HG02852 (cell line): Measurements from ENCODE around the gene LAMC3.
"Not testable (repeated sequence)": the region's sequence is repeated elsewhere in the genome, so short reads cannot be mapped to it uniquely, and the experiment has no call there.

Source experiments
- ATAC-seq: cut with Tn5 transposase; IDR thresholded peaks from one replicate; pipeline ENCODE4 v1.9.1; 2021; ENCODE audit warnings: mild to moderate bottlenecking, moderate library complexity; ENCODE audit not compliant: unreplicated experiment

Gene LAMC3

DNA sequence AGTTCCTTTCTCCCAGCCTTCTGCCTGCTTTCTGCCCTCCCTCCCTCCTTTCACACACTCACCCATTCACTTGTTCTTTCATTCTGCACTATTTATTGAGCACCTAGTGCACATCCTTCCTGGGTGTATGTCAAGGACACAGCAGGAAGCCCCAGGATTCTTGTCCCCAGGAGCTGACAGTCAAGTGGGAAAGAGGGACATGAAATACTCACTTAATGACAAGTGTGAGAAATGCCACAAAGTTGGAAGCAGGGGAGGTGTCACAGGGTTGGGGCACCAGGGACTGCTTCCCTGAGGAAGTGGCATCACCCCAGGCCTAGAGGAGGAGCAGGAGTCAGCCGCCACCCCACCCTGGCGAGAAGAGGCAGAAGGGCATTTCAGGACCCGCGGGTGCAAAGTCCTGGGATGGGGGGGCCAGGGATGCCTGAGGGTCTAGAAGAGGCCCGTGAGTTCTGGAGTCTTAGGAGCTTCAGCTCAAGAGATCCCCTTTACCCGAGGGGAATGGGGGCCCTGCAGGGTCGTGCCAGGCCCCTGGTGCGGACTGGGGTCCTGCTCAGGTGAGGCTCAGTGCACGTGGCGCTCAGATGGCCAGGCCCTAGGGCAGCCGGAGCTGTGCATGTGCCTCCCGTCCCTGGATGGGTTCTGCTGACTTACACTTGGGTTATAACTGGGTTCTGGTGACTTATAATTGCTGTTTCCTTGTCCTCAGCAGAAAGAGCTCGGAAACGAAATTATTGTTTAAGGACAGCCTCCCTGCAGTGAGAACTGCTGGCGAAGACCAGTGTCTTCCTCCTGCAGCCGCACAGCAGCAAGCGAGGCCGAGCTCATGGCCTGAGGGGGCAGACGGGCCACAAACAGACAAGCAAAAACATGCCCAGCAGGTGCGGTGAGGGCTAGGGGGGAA lies 16.9 kb upstream of the LAMC3 start:
- ATAC-seq: no peak

DNA sequence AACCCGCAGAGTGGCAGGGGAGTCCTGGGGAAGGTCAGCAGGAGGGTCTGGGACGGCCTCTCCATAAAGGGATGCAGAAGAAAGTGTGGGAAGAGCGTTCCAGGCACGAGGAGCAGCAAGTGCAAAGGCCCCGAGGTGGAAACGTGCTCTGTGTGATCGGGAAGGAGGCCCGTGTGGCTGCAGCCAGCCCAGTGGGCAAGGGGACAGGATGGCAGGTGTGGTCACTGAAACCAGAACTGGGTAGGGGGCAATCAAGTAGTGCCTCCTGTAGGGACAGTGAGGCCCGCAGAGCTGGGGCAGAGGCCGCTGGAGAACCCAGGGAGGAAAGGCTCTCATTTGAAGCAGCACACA lies 16.3 kb upstream of the LAMC3 start:
- ATAC-seq: no peak

DNA sequence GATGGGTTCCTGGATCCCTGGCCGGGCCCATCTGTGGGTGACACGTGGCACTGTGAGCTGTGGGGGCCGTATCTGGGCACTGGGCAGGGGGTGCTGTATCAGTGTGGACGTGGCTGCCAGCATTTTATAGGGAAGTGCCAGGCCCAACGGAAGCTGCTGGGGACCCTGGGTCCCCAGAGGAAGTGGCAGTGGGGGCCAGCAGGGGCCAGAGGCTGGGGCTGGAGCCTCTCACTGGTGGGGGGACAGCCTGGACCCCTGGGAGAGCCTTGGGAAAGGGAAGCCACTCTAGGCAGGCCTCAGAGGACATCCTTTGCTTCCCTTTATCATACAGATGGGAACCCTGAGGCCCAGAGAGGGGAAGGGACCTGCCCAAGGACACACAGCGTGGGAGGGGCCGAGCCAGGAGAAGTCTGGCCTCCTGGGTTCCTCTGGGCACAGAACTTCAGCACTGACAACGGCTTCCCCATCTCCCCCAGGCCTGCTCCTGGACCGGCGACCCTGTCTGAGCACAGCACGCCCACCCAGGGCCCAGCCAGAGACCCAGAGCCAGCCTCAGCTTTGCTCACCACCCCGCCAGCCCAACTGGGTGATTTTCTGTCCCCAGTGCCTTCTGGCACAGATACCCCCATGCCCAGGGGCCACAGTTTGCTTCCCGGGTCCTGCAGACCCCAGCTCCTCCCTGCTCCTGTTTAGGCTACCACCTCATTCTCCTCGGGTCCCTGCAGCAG lies 15.5 kb upstream of the LAMC3 start:
- ATAC-seq: no peak

DNA sequence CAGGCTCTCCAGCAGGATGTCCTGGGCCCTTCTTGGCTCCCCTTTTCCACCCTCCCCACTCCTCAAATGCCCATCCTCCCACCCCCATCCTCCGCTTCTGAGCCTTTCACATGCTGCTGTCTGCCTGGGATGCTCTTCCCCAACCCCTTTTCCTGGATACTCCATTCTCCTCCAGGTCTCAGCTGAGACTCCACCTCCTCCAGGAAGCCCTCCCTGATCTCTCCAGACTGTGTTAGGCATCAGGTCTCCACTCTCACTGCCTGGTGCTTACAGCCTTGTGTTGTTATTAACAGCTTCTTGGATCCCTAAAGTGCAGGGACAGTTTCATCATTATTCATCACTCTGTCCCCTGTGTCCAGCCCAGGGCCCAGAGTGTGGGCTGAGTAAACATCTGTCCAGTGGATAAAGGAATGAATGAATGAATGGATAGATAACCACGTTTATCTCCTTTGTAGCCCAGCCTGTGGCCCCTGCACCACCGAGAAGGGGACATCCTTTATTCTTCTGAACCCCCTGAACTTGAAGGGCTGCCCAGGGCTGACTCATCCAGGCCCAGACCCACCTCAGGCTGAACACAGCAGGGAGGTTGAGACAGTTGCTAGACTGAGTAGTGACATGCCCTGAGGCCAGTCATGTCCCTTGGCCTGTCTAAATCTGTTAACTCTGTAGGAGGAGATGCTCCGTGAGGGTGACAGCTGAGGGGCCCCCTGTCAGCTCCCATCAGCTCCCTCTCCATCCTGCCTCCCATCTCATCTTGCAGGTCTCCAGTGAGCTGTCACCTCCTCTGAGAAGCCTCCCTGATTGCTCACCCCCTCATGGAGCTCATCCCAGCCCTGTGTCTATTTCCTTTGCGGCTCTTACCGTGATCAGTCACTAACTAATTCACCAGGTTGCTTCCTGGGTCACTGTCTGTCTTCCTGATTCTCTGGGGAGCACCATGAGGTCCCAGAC lies 14.6 kb upstream of the LAMC3 start:
- ATAC-seq: no peak

DNA sequence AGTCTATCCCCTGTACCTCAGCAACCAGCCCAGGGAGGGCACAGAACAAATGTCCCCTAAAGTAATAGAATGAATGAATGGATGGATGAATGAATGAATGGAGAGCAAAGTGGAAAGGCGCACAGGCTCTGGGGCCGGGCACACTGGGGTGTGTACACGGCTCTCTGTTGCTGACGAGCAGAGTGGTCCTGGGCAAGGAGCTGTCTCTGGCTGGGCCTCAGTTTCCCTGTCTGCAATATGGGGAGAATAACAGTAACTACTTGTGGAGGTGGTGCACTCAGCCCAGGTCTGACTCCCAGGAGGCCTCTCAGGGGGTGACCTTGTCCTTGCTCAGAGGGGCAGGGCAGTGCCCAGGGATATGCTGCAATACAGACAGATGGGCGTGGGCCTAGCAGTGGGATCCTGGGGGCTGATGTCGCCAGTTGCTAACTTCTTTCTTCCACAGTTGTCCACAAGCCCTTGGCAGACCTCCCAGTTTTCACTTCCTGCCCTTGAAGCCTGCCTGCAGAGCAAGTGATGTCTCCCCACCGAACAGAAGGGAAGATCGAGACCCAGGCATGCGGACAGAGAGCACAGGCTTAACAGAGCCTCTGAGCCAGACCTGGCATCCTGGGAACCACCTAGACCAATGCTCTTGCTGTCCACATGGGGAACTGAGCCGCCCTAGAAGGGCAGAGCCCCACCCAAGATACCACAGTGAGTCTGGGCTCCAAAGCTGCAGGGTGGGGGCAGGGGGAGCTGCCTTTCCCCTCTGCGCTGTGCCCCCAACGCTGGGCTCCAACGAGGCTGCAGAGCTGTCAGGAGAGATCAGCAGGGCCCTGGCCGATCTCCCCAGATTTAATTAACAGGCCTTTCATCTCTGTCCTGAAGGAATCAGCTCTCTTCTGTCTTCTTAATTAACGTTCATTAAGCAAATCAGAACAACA lies 13.6 kb upstream of the LAMC3 start:
- no peak for ATAC-seq

DNA sequence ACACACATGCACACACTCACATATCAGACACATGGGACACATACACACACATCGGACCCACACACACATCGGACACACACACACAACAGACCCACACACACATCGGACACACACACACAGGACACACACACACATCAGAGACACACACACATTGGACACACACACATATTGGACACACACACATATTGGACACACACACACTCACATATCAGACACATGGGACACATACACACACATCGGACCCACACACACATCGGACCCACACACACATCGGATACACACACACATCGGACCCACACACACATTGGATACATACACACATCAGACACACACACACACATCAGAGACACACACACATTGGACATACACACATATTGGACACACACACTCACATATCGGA lies 12.8 kb upstream of the LAMC3 start:
- no peak for ATAC-seq

DNA sequence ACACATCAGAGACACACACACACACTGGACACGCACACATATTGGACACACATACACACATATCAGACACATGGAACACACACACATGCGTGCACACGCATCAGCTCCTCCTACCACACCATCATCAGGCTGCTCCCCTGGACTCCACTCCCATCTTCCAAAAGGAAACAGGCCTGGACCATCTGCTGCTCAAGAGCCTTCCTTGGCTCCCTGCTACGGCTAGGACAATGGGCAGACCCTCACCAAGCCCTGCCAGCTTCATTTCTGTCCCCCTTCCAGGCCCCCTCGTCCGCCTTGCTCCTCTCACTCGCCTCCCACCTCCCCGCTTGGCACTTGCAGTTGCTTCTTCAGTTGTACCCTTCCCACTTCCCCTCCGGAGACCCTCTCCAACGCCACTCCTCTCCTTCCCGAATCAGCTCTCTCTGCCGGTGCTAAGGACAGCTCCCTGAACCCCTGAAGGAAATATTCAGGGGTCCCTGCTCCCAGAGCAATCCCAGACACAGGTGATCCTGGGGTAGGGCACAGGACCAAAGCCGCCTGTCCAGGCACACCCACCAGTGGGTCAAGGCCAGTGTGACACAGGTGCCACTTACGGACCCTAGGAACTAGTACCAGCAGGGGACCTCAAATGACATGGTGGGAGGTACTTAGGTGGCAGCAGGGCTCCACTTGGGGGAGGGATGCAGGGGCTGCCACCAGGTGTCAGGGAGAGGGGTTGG lies 12.1 kb upstream of the LAMC3 start:
- no peak for ATAC-seq

DNA sequence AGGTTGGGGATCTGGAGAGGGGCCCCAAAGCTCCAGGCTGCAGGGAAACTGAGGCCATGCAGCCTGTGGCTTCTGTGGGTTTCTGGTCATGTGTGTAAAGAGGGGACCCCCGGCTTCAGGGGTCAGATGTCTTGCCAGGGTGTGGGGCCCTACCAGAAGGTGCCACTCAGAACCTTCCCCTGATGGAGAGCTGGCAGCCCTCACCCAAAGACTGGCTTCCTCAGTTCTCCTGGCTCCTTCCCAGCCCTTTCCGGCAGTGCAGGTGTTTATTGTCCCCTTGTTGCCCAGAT lies 11.6 kb upstream of the LAMC3 start:
- no peak for ATAC-seq

DNA sequence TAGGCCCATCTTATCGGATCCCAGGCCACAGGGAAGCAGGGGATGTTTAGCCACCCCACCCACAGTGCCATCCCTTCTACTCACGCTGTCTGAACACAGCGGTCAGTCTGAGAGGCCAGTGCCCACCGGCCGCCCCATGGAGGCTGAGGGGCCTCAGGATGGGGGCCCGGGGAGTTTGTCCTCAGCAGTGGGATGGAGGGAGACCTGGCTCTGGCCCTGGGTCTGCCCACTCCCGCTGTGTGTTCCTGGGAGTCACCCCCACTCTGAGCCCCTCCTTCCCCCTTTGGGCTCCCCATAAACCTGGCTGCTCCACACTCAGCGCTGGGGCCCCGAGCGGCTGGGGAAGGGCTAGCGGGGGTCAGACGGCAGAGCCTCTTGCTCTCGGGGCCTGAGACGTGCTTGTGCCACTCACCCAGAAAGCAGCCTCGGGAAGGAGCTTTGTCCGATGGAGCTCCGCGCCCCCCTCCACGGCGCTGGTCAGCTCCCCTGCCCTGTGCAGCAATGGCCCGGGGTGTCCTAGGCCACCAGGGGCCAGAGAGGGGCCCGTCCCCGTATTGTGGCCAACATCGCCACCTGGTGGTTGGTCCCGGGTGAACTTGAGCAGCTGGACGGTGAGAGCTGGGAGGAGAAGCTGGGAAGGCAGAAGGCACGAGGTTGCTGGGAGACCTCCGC lies 10.9 kb upstream of the LAMC3 start:
- ATAC-seq: no peak

DNA sequence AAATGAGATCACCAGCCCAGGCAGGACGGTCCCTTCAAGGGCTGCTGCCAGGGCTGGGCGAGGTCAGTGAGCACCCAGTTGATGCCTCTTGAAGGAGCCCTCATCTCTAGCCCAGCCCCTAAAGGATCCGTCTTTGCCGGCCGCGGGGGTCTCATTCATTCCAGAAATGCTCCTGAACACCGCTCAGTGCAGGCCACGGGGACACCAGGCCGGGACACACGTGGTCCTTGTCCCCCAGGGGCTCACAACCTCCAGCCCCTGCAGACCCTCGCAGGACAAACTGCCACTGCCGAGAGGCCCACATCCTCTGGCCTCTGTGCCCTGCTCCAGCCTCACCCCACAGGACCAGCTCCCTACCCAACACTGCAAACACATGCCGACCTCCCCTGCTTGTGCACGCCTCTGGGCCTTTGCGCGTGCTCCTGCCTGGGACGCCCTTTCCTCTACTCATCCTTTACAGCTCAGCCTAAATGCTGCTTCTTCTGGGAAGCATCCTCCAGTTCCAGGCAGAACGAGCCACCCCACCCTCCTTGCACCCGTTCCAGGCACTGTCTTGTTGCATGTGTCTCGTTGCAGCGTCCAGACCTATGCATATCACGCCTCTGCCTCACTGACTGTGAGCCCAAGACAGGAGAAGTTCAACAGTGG lies 10.3 kb upstream of the LAMC3 start:
- no peak for ATAC-seq

DNA sequence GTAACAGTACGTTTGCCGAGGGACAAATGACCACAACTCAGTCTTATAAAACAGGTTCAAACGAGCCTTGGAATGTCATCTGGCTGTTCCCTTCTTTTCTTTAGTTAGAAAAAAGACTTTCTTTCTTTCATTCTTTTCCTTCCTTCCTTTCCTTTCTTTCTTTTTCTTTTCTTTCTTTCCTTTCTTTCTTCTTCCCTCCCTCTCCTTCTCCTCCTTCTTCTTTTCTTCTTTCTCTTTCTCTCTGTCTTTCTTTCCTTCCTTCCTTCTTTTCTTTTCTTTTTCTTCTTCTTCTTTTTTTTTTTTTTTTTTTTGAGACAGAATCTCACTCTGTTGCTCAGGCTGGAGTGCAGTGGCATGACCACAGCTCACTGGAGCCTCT lies 9.7 kb upstream of the LAMC3 start:
- ATAC-seq: no peak

DNA sequence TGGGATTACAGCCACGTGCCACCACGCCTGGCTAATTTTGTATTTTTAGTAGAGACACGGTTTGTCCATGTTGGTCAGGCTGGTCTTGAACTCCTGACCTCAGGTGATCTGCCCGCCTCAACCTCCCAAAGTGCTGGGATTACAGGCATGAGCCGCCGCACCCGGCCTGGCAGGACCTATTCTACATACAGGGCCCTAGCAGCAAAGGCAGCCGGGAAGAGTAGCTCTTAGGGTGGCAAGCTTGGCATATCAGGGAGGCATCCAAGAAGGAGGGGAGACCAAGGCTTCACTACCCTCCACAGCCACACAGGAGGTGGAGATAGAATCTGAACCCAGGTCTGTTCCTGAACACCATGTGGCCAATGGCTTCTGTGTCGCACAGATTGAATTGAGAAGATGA lies 8.4 kb upstream of the LAMC3 start:
- ATAC-seq: not testable (repeated sequence)

DNA sequence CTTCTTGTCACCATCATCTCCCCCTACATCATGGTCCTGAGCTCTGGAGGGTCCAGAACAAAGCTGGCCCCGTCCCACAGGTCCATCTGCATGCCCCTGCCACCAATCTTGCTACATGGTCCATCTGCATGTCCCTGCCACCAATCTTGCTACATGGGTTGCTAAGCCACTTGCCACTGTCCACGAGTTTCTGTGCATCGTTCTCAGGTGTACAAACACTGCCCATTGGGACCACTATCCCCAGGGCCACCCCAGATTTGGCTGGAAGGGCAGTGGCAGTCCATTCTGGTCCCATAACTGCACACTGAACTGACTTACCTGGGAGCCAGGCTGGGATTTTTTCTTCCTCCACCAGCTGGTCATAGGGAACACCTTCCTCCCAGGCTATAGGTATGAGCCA lies 8.0 kb upstream of the LAMC3 start:
- no peak for ATAC-seq

DNA sequence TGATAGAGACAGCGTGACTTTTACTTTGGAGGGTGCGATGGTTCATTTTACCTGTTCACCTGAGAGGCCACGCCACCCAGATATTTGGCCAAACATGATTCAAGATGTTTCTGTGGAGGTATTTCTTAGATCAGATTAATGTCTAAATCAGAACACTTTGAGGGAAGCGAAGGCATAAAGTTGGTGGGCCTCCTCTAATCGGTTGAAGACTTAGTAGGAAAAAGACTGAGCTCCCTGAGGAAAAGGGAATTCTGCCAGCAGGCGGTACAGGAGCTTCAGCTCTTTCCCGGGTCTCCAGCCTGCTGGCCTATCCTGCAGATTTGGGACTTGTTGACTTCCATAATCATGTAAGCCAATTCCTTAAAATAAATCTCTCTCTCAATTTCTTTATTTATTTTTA lies 7.0 kb upstream of the LAMC3 start:
- ATAC-seq: no peak

DNA sequence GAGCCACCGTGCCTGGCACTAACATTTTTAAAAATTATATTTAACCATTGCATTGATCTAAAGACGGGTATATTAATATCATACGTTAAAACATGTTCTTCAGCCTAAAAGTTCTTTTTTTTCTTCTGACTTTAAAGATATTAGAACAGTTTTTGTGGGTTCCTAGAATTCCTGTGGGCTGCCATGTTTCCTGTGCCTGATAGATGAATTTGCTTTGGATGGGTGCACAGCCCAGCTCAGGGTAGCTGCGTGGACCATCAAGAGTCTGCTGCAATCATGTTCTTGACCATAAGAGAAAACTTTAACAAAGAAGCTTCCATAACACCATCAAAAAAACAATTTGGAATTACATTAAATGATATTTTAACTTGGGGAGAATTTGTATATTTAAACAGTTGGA lies 2.4 kb upstream of the LAMC3 start:
- no peak for ATAC-seq

DNA sequence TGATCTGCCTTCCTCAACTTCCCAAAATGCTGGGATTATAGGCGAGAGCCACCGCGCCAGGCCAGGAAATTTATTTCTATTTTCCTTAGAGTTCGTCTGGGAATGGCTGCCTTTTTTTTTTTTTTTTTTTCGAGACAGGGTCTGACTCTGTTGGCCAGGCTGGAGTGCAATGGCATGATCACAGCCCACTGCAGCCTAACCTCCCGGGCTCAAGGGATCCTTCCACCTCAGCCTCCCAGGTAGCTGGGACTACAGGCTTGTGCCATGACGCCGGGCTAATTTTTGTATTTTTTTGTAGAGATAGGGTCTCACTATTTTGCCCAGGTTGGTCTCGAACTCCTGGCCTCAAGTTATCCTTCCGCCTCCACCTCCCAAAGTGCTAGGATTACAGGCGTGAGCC lies 888 bp upstream of the LAMC3 start:
- ATAC-seq: no peak

DNA sequence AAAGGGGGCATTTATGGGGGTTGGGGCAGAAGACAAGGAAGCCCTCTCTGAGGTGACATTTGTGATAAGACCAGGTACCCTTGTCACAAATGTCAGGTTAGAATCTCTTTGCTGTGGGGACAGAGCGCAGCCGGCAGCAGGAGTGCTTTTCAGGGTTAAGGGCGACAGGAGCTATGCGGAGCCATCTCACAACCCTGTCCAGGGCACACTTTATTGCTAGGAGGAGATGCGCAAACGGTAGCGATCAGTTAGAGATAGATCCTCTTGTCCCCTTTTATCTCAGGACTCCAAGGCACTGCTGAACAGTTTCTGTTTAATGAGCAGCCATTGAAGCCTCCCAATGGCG lies 438 bp upstream of the LAMC3 start:
- no peak for ATAC-seq

DNA sequence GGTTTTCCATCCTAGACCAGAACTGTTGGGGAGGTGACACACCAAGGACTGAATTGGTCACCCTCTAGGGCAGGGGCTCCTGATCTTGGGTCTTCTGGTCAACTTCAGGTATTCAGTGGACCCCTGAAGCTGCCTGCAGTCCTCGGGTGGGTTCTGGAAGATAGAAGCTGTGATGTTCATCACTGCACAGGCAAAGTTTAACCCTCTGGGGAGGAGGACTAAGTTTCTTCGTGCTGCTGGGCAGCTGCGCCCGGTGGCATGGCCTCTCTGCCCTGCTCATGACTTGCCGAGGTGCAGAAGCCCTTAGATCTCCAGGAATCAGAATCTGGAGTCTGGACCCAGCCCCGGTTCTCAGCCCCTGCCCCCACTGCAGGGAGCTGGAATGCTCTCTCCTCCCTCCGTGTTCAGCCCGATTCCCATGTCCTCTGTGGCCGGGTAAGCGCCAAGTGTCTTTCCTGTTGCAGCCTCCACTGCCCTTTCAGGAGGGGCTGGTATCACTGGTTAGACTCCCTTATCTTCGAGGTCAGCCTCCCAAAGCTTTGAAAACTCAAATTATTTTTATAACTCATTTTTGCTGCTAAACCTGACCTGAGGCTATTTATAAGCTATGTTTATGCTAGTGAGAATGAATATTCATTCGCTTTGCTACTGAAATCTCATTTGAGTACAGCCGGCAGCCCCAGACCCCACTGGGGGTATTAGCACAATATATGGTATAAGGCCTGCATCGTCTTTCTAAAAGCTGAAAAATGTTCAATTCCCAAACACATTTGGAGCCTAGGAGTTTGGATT lies 1.7 kb downstream of the LAMC3 start:
- ATAC-seq: no peak
